Neural cell (in vitro differentiated cells): ENCODE results near the gene TRPM2. TPM values are rescaled to one million over a fixed set of nuclear protein-coding genes. Genes with fewer than 3 reads are reported as not detected.

Experiments
- H2AFZ ChIP-seq: fragments of 200-600, 300-800 bp; sonication (generic), shearing (Covaris generic); 2 replicates; pipeline ENCODE4 v1.6.0; 2014; ENCODE audit warnings: low read depth, mild to moderate bottlenecking, antibody characterized with exemption, low read length, moderate library complexity
- H3F3A ChIP-seq: fragments of 200-600 bp; shearing (Covaris generic); 2 replicates; pipeline ENCODE4 v1.6.1; 2016; ENCODE audit warnings: mild to moderate bottlenecking, moderate library complexity, mixed read lengths, antibody characterized with exemption, low read length; ENCODE audit not compliant: insufficient read depth, poor library complexity, severe bottlenecking
- H3K27ac ChIP-seq: fragments of 200-600, 300-800 bp; sonication (generic), shearing (Covaris generic); 2 replicates; pipeline ENCODE4 v1.5.1; 2014; ENCODE audit warnings: mild to moderate bottlenecking, low read length, moderate library complexity
- H3K27me3 ChIP-seq: fragments of 300-800, 200-600 bp; sonication (generic), shearing (Covaris generic); 2 replicates; pipeline ENCODE4 v1.6.0; 2014; ENCODE audit warnings: mild to moderate bottlenecking, low read depth, low read length, moderate library complexity; ENCODE audit not compliant: insufficient read depth
- H3K36me3 ChIP-seq: fragments of 300-800, 200-600 bp; sonication (generic), shearing (Covaris generic); 2 replicates; pipeline ENCODE4 v1.5.1; 2014; ENCODE audit warnings: mild to moderate bottlenecking, antibody characterized with exemption, low read length, moderate library complexity; ENCODE audit not compliant: insufficient read depth
- H3K4me2 ChIP-seq: fragments of 300-800, 200-600 bp; sonication (generic), shearing (Covaris generic); 2 replicates; pipeline ENCODE4 v1.6.0; 2014; ENCODE audit warnings: mild to moderate bottlenecking, low read length
- H3K4me3 ChIP-seq: fragments of 300-800, 200-600 bp; sonication (generic), shearing (Covaris generic); 2 replicates; pipeline ENCODE4 v1.5.1; 2014; ENCODE audit warnings: mild to moderate bottlenecking, low read length, moderate library complexity
- H3K79me2 ChIP-seq: fragments of 200-600 bp; shearing (Covaris generic); replicated peaks from 2 replicates; pipeline ENCODE4 v1.6.0; 2014; ENCODE audit warnings: mild to moderate bottlenecking, low read length, moderate library complexity; ENCODE audit not compliant: insufficient read depth
- H3K9ac ChIP-seq: fragments of 300-800, 200-600 bp; sonication (generic), shearing (Covaris generic); 2 replicates; pipeline ENCODE4 v1.6.1; 2016; ENCODE audit warnings: mild to moderate bottlenecking, low read length, mixed read lengths
- H3K9me2 ChIP-seq: fragments of 200-600 bp; shearing (Covaris generic); 2 replicates; pipeline ENCODE4 v1.6.1; 2016; ENCODE audit warnings: mild to moderate bottlenecking, low read length, mixed read lengths; ENCODE audit not compliant: insufficient read depth
- H3K9me3 ChIP-seq: fragments of 200-600, 300-800 bp; sonication (generic), shearing (Covaris generic); 2 replicates; pipeline ENCODE4 v1.6.1; 2016; ENCODE audit warnings: mild to moderate bottlenecking, mixed run types, low read length, moderate library complexity, mixed read lengths
- H4K20me1 ChIP-seq: fragments of 200-600 bp; shearing (Covaris generic); 2 replicates; pipeline ENCODE4 v1.6.1; 2016; ENCODE audit warnings: mild to moderate bottlenecking, mixed run types; ENCODE audit not compliant: insufficient read depth
- EP300 ChIP-seq: fragments of 450-650 bp; conservative IDR thresholded peaks from 2 replicates; pipeline ENCODE4 v1.6.1; 2014; ENCODE audit warnings: antibody characterized with exemption, mild to moderate bottlenecking, moderate library complexity; ENCODE audit not compliant: poor library complexity, severe bottlenecking
- EZH2 ChIP-seq: fragments of 200-600, 300-800 bp; shearing (Covaris generic), sonication (generic); IDR thresholded peaks from 2 replicates; pipeline ENCODE4 v1.6.1; 2014; ENCODE audit warnings: antibody characterized with exemption, low read length, borderline replicate concordance, mild to moderate bottlenecking; ENCODE audit not compliant: insufficient read depth, poor library complexity, severe bottlenecking
- MXI1 ChIP-seq: fragments of 450-650 bp; conservative IDR thresholded peaks from 2 replicates; pipeline ENCODE4 v1.6.1; 2014; ENCODE audit warnings: antibody characterized with exemption, mild to moderate bottlenecking; ENCODE audit not compliant: poor library complexity, severe bottlenecking
- POLR2AphosphoS5 ChIP-seq: IDR thresholded peaks from 2 replicates; pipeline ENCODE4 v1.6.1; 2012
- RAD21 ChIP-seq: fragments of 450-650 bp; conservative IDR thresholded peaks from 2 replicates; pipeline ENCODE4 v1.6.1; 2014; ENCODE audit warnings: antibody characterized with exemption, mild to moderate bottlenecking, moderate library complexity
- REST ChIP-seq: IDR thresholded peaks from 2 replicates; pipeline ENCODE4 v1.6.1; 2012; ENCODE audit warnings: borderline replicate concordance
- SMC3 ChIP-seq: fragments of 450-650 bp; conservative IDR thresholded peaks from 2 replicates; pipeline ENCODE4 v1.6.1; 2014; ENCODE audit warnings: antibody characterized with exemption, mild to moderate bottlenecking, moderate library complexity; ENCODE audit not compliant: poor library complexity
- polyA plus RNA-seq: library from polyadenylated mRNA; depleted of rRNA; stranded (reverse); fragments of >200 nt; gene quantifications from 2 replicates; pipeline ENCODE4 v1.2.3, GENCODE V29; 2014
- TF ChIP-seq, protein P1 (sequence below): fragments of 450-650 bp; IDR thresholded peaks from 2 replicates; pipeline ENCODE4 v1.5.1; 2014; ENCODE audit warnings: antibody characterized with exemption, mild to moderate bottlenecking, moderate library complexity; ENCODE audit not compliant: poor library complexity, severe bottlenecking

TRPM2 gene
- polyA plus RNA-seq, 1 donor from 2014 or later = 0.14 TPM

- Histone ChIP-seq H3K27me3 (no peaks in the 10 kb centered on the region), H4K20me1 (no peaks in the 10 kb centered on the region), H3K36me3 (no peaks in the 10 kb centered on the region), H3K27ac (no peak overlapping the region), H3F3A (no peaks in the 10 kb centered on the region), H3K4me3 (no peak overlapping the region), H2AFZ (no peak overlapping the region), H3K4me2 (no peak overlapping the region), H3K79me2 (no peaks in the 10 kb centered on the region), H3K9ac (no peak overlapping the region), H3K9me3 (no peaks in the 10 kb centered on the region), H3K9me2 (no peaks in the 10 kb centered on the region)
- TF ChIP-seq POLR2AphosphoS5 (no peak), RAD21 (no peak), SMC3 (no peak), EZH2 (no peak), EP300 (no peak), REST (no peak)
- TF ChIP-seq, protein P1, sequence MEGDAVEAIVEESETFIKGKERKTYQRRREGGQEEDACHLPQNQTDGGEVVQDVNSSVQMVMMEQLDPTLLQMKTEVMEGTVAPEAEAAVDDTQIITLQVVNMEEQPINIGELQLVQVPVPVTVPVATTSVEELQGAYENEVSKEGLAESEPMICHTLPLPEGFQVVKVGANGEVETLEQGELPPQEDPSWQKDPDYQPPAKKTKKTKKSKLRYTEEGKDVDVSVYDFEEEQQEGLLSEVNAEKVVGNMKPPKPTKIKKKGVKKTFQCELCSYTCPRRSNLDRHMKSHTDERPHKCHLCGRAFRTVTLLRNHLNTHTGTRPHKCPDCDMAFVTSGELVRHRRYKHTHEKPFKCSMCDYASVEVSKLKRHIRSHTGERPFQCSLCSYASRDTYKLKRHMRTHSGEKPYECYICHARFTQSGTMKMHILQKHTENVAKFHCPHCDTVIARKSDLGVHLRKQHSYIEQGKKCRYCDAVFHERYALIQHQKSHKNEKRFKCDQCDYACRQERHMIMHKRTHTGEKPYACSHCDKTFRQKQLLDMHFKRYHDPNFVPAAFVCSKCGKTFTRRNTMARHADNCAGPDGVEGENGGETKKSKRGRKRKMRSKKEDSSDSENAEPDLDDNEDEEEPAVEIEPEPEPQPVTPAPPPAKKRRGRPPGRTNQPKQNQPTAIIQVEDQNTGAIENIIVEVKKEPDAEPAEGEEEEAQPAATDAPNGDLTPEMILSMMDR = no peak
Measured at GRCh38 chr21:44423941-44424607, 70.7 kb downstream of the TRPM2 start.

DNA sequence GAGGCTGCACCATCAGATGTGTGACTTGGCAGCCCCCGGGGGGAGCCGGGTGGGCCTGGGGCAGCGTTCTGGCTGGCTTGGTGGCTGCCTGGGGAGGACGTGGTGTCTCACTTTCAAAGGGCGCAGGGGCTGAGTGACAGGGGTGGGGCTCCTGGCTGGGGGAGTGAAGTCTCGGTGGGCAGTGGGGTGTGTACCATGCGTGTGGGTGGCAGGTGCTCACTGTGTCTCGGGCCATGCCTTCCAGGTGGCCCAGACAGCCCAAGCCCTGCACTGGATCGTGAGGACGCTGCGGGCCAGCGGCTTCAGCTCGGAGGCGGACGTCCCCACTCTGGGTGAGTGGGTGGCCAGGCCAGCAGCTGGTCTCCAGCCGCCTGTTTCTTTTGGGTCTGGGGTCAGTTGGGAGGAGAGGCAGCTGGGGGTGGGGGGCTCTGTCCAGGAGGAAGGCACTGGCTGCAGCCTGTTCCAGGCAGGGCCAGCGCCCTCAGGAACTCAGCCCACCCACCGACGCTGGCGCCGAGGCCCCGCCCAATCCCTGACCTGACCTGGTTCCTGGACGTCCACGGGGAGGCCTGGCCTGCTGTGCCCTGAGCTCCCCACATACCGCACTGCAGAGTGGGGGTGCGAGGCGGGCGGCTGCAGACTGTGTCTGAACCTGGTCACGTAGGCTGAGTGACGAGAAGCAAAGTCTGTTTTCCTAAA, 71.3 kb downstream of the TRPM2 start:
- Histone ChIP-seq H3K79me2 (no peaks in the 10 kb centered on the region), H3K27me3 (no peaks in the 10 kb centered on the region), H3K9me2 (no peaks in the 10 kb centered on the region), H3F3A (no peaks in the 10 kb centered on the region), H3K9me3 (no peaks in the 10 kb centered on the region), H3K27ac (no peak overlapping the region), H3K36me3 (no peaks in the 10 kb centered on the region), H3K4me3 (no peak overlapping the region), H3K4me2 (no peak overlapping the region), H2AFZ (no peak overlapping the region), H3K9ac (no peak overlapping the region), H4K20me1 (no peaks in the 10 kb centered on the region)
- TF ChIP-seq, protein P1 = no peak
- no peak for TF ChIP-seq MXI1
- TF ChIP-seq SMC3 = no peak
